OCI-LY7 (cell line): Measurements from ENCODE around the gene MFSD2A. TPM values are rescaled to one million over a fixed set of nuclear protein-coding genes. Genes with fewer than 3 reads are reported as not detected.

ENCODE experiments used
- BruUV-seq: library from RNA; stranded (reverse); fragments of 400-500 nt; replicated peaks from 2 replicates; lab custom pipeline; 2021; lab: Mats Ljungman, UMichigan
- CTCF ChIA-PET: fragments of 300-600 bp; sonication (Branson Sonifier 250); formaldehyde crosslinking; loops from one replicate; lab custom pipeline; 2022; ENCODE audit warnings: antibody characterized with exemption; ENCODE audit not compliant: unreplicated experiment; lab: Charles Lee
- POLR2A ChIA-PET: fragments of 300-600 bp; sonication (Branson Sonifier 250); formaldehyde crosslinking; loops from one replicate; lab custom pipeline; 2022; ENCODE audit warnings: antibody characterized with exemption; lab: Charles Lee
- DNase-seq: peaks from one replicate; pipeline ENCODE4 v3.0.0-alpha.2; 2015; ENCODE audit warnings: low spot score
- H2AFZ ChIP-seq: fragments of 200-600 bp; sonication (generic), shearing (Covaris generic); 2 replicates; pipeline ENCODE4 v1.6.1; 2014; ENCODE audit warnings: mild to moderate bottlenecking, antibody characterized with exemption, low read length, moderate library complexity
- H3K27ac ChIP-seq: fragments of 200-600 bp; sonication (generic); 2 replicates; pipeline ENCODE4 v1.5.1; 2014; ENCODE audit warnings: mixed run types, low read depth, mild to moderate bottlenecking, moderate library complexity, low read length, inconsistent platforms; ENCODE audit not compliant: poor library complexity, severe bottlenecking
- H3K36me3 ChIP-seq: fragments of 200-600 bp; sonication (generic); 2 replicates; pipeline ENCODE4 v1.6.1; 2014; ENCODE audit warnings: mild to moderate bottlenecking, antibody characterized with exemption, low read length, moderate library complexity, mixed read lengths; ENCODE audit not compliant: insufficient read depth
- H3K4me1 ChIP-seq: fragments of 200-600 bp; sonication (generic); 2 replicates; pipeline ENCODE4 v1.5.1; 2014; ENCODE audit warnings: mild to moderate bottlenecking, low read length; ENCODE audit not compliant: insufficient read depth, poor library complexity, severe bottlenecking
- H3K4me2 ChIP-seq: fragments of 200-600 bp; sonication (generic); 2 replicates; pipeline ENCODE4 v1.6.1; 2014; ENCODE audit warnings: mild to moderate bottlenecking, low read length
- H3K4me3 ChIP-seq: fragments of 200-600 bp; sonication (generic); 2 replicates; pipeline ENCODE4 v1.5.1; 2014; ENCODE audit warnings: mild to moderate bottlenecking, low read depth, low read length; ENCODE audit not compliant: poor library complexity, severe bottlenecking
- H3K79me2 ChIP-seq: fragments of 200-600 bp; sonication (generic); 2 replicates; pipeline ENCODE4 v1.6.1; 2016; ENCODE audit warnings: low read depth, mild to moderate bottlenecking, low read length, moderate library complexity, mixed read lengths; ENCODE audit not compliant: insufficient read depth
- H3K9me2 ChIP-seq: fragments of 200-600 bp; sonication (generic); 2 replicates; pipeline ENCODE4 v1.6.1; 2016; ENCODE audit warnings: mild to moderate bottlenecking, low read length, mixed read lengths; ENCODE audit not compliant: insufficient read depth
- H3K9me3 ChIP-seq: fragments of 200-600 bp; sonication (generic); 2 replicates; pipeline ENCODE4 v1.6.1; 2014; ENCODE audit warnings: mild to moderate bottlenecking, mixed run types, low read length, mixed read lengths
- H4K20me1 ChIP-seq: fragments of 200-600 bp; sonication (generic); 2 replicates; pipeline ENCODE4 v1.6.1; 2014; ENCODE audit warnings: mild to moderate bottlenecking, antibody characterized with exemption, low read length, moderate library complexity, mixed read lengths; ENCODE audit not compliant: insufficient read depth
- CTCF ChIP-seq: fragments of 200-600 bp; sonication (generic); conservative IDR thresholded peaks from 2 replicates; pipeline ENCODE4 v1.5.1; 2014; ENCODE audit warnings: mild to moderate bottlenecking, antibody characterized with exemption, low read length, moderate library complexity, mixed read lengths
- EZH2phosphoT487 ChIP-seq: fragments of 200-600 bp; sonication (generic); IDR thresholded peaks from 2 replicates; pipeline ENCODE4 v1.6.1; 2018; ENCODE audit warnings: low read depth, borderline replicate concordance, mild to moderate bottlenecking, mixed run types, antibody characterized with exemption, low read length, moderate library complexity, mixed read lengths
- intact Hi-C: fragments of 100-400 bp; cut with micrococcal nuclease; formaldehyde crosslinking; loops from one replicate; pipeline ENCODE4 v1.10.0; 2022; ENCODE audit not compliant: unreplicated experiment
- total RNA-seq, 2 experiments: library from RNA; depleted of rRNA in 1 of 2; stranded (reverse); fragments of >200 nt in 1 of 2; shearing (Covaris generic) in 1 of 2; gene quantifications; 2 replicates each; pipeline ENCODE4 v1.2.3, GENCODE V29; 2014 to 2022

Gene MFSD2A
- total RNA-seq, 2 experiments from 2014 or later: 9.9 to 13.4 TPM

GRCh38 chr1:39907528-39908453 is 47.2 kb upstream of the MFSD2A start:
- Histone ChIP-seq H3K4me3 (no peak overlapping the region), H3K4me1 (no peaks in the 10 kb centered on the region), H3K27ac (no peak overlapping the region), H3K9me2 (no peaks in the 10 kb centered on the region), H4K20me1 (no peaks in the 10 kb centered on the region), H3K79me2 (no peaks in the 10 kb centered on the region), H3K36me3 (no peaks in the 10 kb centered on the region), H3K9me3 (peaks cover 11% of the 10 kb centered on the region; the same call in 1 of the 2 replicates), H3K4me2 (no peak overlapping the region), H2AFZ (no peak overlapping the region)
- ChIA-PET CTCF (no interaction called here), POLR2A (interaction anchor here (0.7 kb wide), 2 partner anchors 23 to 27 kb away, joined by 3 to 5 read pairs; no protein-coding TSS in a partner anchor)
- DNase-seq: no peak
- no peak for TF ChIP-seq CTCF
- no peak for TF ChIP-seq EZH2phosphoT487
- BruUV-seq: no TSS peak
- intact Hi-C loops: no loop called here

- TF ChIP-seq EZH2phosphoT487 (no peak), CTCF (no peak)
- Histone ChIP-seq H3K9me2 (no peaks in the 10 kb centered on the region), H3K4me2 (no peak overlapping the region), H2AFZ (no peak overlapping the region), H3K79me2 (no peaks in the 10 kb centered on the region), H3K4me3 (no peak overlapping the region), H3K36me3 (no peaks in the 10 kb centered on the region), H4K20me1 (no peaks in the 10 kb centered on the region), H3K27ac (no peak overlapping the region), H3K4me1 (no peaks in the 10 kb centered on the region), H3K9me3 (peaks cover 11% of the 10 kb centered on the region; the same call in 1 of the 2 replicates)
- intact Hi-C loops: no loop called here
- no peak for DNase-seq
- CTCF ChIA-PET: no interaction called here
- no TSS peak for BruUV-seq
- POLR2A ChIA-PET: no interaction called here
Measured at GRCh38 chr1:39908534-39908933, 46.4 kb upstream of the MFSD2A start.
